ENCODE measurements around the gene TESK1. TPM values are rescaled to one million over a fixed set of nuclear protein-coding genes. Genes with fewer than 3 reads are reported as not detected.

The TESK1 gene
- total RNA-seq, 1 experiment from 2014 or later: 27.9 TPM

DNA sequence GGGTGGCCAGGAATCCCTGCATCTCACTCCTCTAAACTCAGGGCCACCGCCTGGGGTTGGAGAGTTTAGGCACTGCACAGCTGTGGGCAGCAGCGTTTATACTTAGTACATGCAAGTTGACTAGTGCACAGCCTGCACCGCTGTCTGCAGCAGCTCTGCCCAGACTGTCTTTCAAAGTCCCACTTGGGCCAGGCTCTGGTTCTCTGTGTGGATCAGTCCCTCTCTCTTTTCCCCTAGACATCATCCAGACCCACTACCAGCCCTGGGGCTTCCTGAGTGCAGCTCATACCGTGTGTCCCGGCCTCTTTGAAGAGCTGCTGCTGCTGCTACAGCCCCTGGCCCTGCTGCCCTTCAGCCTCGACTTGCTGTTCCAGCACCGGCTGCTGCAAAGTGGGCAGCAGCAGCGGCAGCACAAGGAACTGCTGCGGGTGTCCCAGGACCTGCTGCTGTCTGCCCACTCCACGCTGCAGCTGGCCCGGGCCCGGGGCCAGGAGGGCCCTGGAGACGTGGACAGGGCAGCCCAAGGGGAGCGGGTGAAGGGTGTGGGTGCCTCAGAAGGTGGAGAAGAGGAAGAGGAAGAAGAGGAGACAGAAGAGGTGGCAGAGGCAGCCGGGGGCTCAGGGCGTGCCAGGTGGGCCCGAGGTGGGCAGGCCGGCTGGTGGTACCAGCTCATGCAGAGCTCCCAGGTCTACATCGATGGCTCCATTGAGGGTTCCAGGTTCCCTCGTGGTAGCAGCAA, 45.1 kb upstream of the TESK1 start:
- intact Hi-C loops (cut with micrococcal nuclease; ENCODE audit: unreplicated experiment): loop anchor here (5.0 kb wide), 1 partner anchor 42 kb away; no protein-coding TSS in a partner anchor
- POLR2A ChIA-PET: no interaction called here

DNA sequence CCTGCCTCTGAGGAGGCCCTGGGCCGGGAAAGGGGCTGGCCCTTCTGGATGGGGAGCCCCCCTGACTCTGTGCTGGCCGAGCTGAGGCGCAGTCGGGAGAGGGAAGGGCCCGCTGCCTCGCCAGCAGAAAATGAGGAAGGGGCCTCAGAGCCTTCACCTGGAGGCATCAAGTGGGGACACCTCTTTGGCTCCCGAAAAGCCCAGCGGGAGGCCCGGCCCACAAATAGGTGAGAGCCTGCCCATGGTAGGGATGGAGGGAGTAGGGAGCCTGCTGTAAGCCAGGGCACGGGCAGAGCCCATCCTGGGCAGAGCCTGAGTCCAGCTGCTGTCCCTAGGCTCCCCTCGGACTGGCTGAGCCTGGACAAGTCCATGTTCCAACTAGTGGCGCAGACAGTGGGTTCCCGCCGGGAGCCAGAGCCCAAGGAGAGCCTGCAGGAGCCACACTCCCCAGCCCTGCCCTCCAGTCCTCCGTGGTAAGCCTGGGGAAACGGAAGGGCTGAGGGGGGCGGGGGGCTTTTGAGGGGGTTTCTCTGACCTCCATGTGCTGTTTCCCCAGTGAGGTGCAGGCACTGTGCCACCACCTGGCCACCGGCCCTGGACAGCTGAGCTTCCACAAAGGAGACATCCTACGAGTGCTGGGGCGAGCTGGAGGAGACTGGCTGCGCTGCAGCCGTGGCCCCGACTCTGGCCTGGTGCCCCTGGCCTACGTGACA, 44.3 kb upstream of the TESK1 start:
- no peak for TF ChIP-seq CTCF (IDR thresholded peaks at IDR 0.05; ENCODE audit: insufficient read depth in 1 of 2, low read depth in 1 of 2, low read length in 1 of 2, severe bottlenecking in 1 of 2, unreplicated experiment in 1 of 2)
- ChIA-PET POLR2A (no interaction called here), CTCF (no interaction called here)
- no peaks in the 10 kb centered on the region; the same call in 1 of the 2 replicates for H3K36me3 ChIP-seq (ENCODE audit: control insufficient read depth, insufficient read depth, low read length)
- BruUV-seq (replicated peaks): no TSS peak
- Mint-ChIP-seq H3K9me3 (ENCODE audit: unreplicated experiment) (no peaks in the 10 kb centered on the region), H3K4me1 (ENCODE audit: low read depth, unreplicated experiment) (no peaks in the 10 kb centered on the region), H3K27ac (ENCODE audit: unreplicated experiment) (no peak overlapping the region), H3K36me3 (ENCODE audit: insufficient read depth, unreplicated experiment) (peaks cover 35% of the 10 kb centered on the region), H3K27me3 (ENCODE audit: insufficient read depth, unreplicated experiment) (no peaks in the 10 kb centered on the region), H3K4me3 (ENCODE audit: unreplicated experiment) (no peak overlapping the region)
- intact Hi-C loops (cut with micrococcal nuclease; ENCODE audit: unreplicated experiment): loop anchor here (5.0 kb wide), 1 partner anchor 42 kb away; no protein-coding TSS in a partner anchor
- H3K4me3 ChIP-seq (ENCODE audit: low read depth, low read length): no peak overlapping the region
- no peaks in the 10 kb centered on the region for H3K4me1 ChIP-seq
- DNase-seq: no peak
- no peaks in the 10 kb centered on the region for H3K9me3 ChIP-seq
- H3K27me3 ChIP-seq (replicated peaks; ENCODE audit: control insufficient read depth, insufficient read depth, low read length): no peaks in the 10 kb centered on the region

More for the DNA sequence above, 45.1 kb upstream of the TESK1 start:
- CTCF ChIA-PET: no interaction called here
- BruUV-seq (replicated peaks): no TSS peak
- TF ChIP-seq CTCF (IDR thresholded peaks at IDR 0.05; ENCODE audit: insufficient read depth in 1 of 2, low read depth in 1 of 2, low read length in 1 of 2, severe bottlenecking in 1 of 2, unreplicated experiment in 1 of 2): no peak
- no peaks in the 10 kb centered on the region for H3K27me3 Mint-ChIP-seq (ENCODE audit: insufficient read depth, unreplicated experiment)
- no peak overlapping the region for H3K27ac Mint-ChIP-seq (ENCODE audit: unreplicated experiment)
- peaks cover 35% of the 10 kb centered on the region for H3K36me3 Mint-ChIP-seq (ENCODE audit: insufficient read depth, unreplicated experiment)
- no peaks in the 10 kb centered on the region for H3K4me1 Mint-ChIP-seq (ENCODE audit: low read depth, unreplicated experiment)
- Histone ChIP-seq H3K9me3 (no peaks in the 10 kb centered on the region), H3K36me3 (ENCODE audit: control insufficient read depth, insufficient read depth, low read length) (no peaks in the 10 kb centered on the region; the same call in 1 of the 2 replicates), H3K4me1 (no peaks in the 10 kb centered on the region), H3K4me3 (ENCODE audit: low read depth, low read length) (no peak overlapping the region), H3K27me3 (replicated peaks; ENCODE audit: control insufficient read depth, insufficient read depth, low read length) (no peaks in the 10 kb centered on the region)
- H3K4me3 Mint-ChIP-seq (ENCODE audit: unreplicated experiment): no peak overlapping the region
- no peak for DNase-seq
- H3K9me3 Mint-ChIP-seq (ENCODE audit: unreplicated experiment): no peaks in the 10 kb centered on the region

GRCh38 chr9:35561468-35562261, 43.4 kb upstream of the TESK1 start:
- Mint-ChIP-seq H3K4me1 (ENCODE audit: low read depth, unreplicated experiment) (no peaks in the 10 kb centered on the region), H3K9me3 (ENCODE audit: unreplicated experiment) (no peaks in the 10 kb centered on the region), H3K27me3 (ENCODE audit: insufficient read depth, unreplicated experiment) (no peaks in the 10 kb centered on the region), H3K4me3 (ENCODE audit: unreplicated experiment) (no peak overlapping the region), H3K36me3 (ENCODE audit: insufficient read depth, unreplicated experiment) (peaks cover 35% of the 10 kb centered on the region), H3K27ac (ENCODE audit: unreplicated experiment) (no peak overlapping the region)
- Histone ChIP-seq H3K9me3 (no peaks in the 10 kb centered on the region), H3K27me3 (replicated peaks; ENCODE audit: control insufficient read depth, insufficient read depth, low read length) (no peaks in the 10 kb centered on the region), H3K36me3 (ENCODE audit: control insufficient read depth, insufficient read depth, low read length) (no peaks in the 10 kb centered on the region; the same call in 1 of the 2 replicates), H3K4me1 (no peaks in the 10 kb centered on the region), H3K4me3 (ENCODE audit: low read depth, low read length) (no peak overlapping the region)
- CTCF ChIA-PET: no interaction called here
- BruUV-seq (replicated peaks): no TSS peak
- intact Hi-C loops (cut with micrococcal nuclease; ENCODE audit: unreplicated experiment): loop anchor here (5.0 kb wide), 1 partner anchor 41 kb away; no protein-coding TSS in a partner anchor
- POLR2A ChIA-PET: interaction anchor here (0.6 kb wide), 1 partner anchor 59 kb away, joined by 5 read pairs; no protein-coding TSS in a partner anchor
- TF ChIP-seq CTCF (IDR thresholded peaks at IDR 0.05; ENCODE audit: insufficient read depth in 1 of 2, low read depth in 1 of 2, low read length in 1 of 2, severe bottlenecking in 1 of 2, unreplicated experiment in 1 of 2): no peak
- DNase-seq: no peak

Data from Caco-2 (cell line).